GM12801 (cell line): ENCODE data around the gene ALKBH6.

Experiments
- CTCF ChIP-seq: IDR thresholded peaks from one replicate; pipeline ENCODE4 v1.5.1; 2011; ENCODE audit warnings: control low read depth; ENCODE audit not compliant: insufficient read length; ENCODE audit errors: extremely low read depth

The ALKBH6 gene

GRCh38 chr19:36009220-36009619 lies 4.8 kb downstream of the ALKBH6 start:
- no peak for TF ChIP-seq CTCF

GRCh38 chr19:36008336-36008978 lies 5.6 kb downstream of the ALKBH6 start, which contains the start of gene SYNE4:
Gene SYNE4, minus strand, starts transcription at chr19:36008813. Its CDS starts 132 bp downstream, at chr19:36008681.
- no peak for TF ChIP-seq CTCF

GRCh38 chr19:36006955-36007354 lies 7.1 kb downstream of the ALKBH6 start:
- TF ChIP-seq CTCF = no peak

- no peak for TF ChIP-seq CTCF
Observed at GRCh38 chr19:36003284-36003683, 10.7 kb downstream of the ALKBH6 start.

- TF ChIP-seq CTCF = no peak
Observed at GRCh38 chr19:36001605-36002004, 12.4 kb downstream of the ALKBH6 start.

- TF ChIP-seq CTCF = no peak
Observed at GRCh38 chr19:35996777-35997176, 17.2 kb downstream of the ALKBH6 start.

- TF ChIP-seq CTCF = no peak
Observed at GRCh38 chr19:35995048-35995993, 18.7 kb downstream of the ALKBH6 start, which contains the start of gene SDHAF1. Gene SDHAF1, plus strand, starts transcription at chr19:35995188. Its CDS starts 87 bp downstream, at chr19:35995275.
